Adrenal gland (tissue), 12 donors: ENCODE measurements around the gene PDHX. TPM values are rescaled to one million over a fixed set of nuclear protein-coding genes. Genes with fewer than 3 reads are reported as not detected.
"Not testable (repeated sequence)": the region's sequence is repeated elsewhere in the genome, so short reads cannot be mapped to it uniquely, and the experiment has no call there.

Experiments
- DNase-seq, 7 donors: peaks; one replicate each; pipeline ENCODE4 v3.0.0-alpha.2; 2019 to 2020
- H3K27ac ChIP-seq, 5 donors: fragments of 200-600 bp; sonication (generic) in 4 of 5; 1 replicate in 3 of 5; 2 replicates in 2 of 5; pipeline versions ENCODE4 v1.5.1 to v1.8.0; 2016 to 2020; ENCODE audit warnings: mild to moderate bottlenecking in 1 of 5
- H3K27me3 ChIP-seq: fragments of 200-600 bp; 2 replicates; pipeline ENCODE4 v1.8.0; 2021
- H3K36me3 ChIP-seq, 2 donors: fragments of 200-600 bp; replicated peaks in 1 of 2; 1 replicate in 1 of 2; 2 replicates in 1 of 2; pipeline versions ENCODE4 v1.5.1 to v1.8.0; 2018 to 2022
- H3K4me1 ChIP-seq, 2 donors: fragments of 200-600 bp; replicated peaks in 1 of 2; 1 replicate in 1 of 2; 2 replicates in 1 of 2; pipeline versions ENCODE4 v1.5.1 to v1.8.0; 2018 to 2021
- H3K4me3 ChIP-seq, 4 donors: fragments of 200-600 bp; sonication (generic) in 3 of 4; one replicate each; pipeline ENCODE4 v1.5.1; 2016 to 2018
- H3K9me3 ChIP-seq, 3 donors: fragments of 200-600 bp; sonication (generic) in 1 of 3; replicated peaks in 1 of 3; 1 replicate in 2 of 3; 2 replicates in 1 of 3; pipeline versions ENCODE4 v1.5.1 to v1.8.0; 2016 to 2021
- POLR2A ChIP-seq, 2 donors: fragments of 450-650 bp; IDR thresholded peaks; one replicate each; pipeline ENCODE4 v1.6.1; 2017; ENCODE audit warnings: antibody characterized with exemption in 2 of 2, mild to moderate bottlenecking in 2 of 2, moderate library complexity in 1 of 2
- WGBS, 4 donors: extraction: QIAGEN DNeasy Blood & Tissue Kit in 2 of 4; methylation state at CpG; one replicate each; pipeline versions ENCODE4 v1.1.5 to v1.1.7; 2013 to 2017; 5-methylcytosine and 5-hydroxymethylcytosine counted together
- intact Hi-C, 2 donors: fragments of 100-400 bp; cut with DNase I; formaldehyde crosslinking; loops; one replicate each; pipeline versions ENCODE4 v1.14.1 to v1.15.0; 2022 to 2023
- polyA plus RNA-seq, 3 donors: library from polyadenylated mRNA; stranded (reverse); fragments of 200-250 nt in 2 of 3; fragments of 350-450 nt in 1 of 3; fragmentation: Illumina TruSeq in 1 of 3; extraction: RNeasy Lipid Tissue Mini Kit (QIAGEN cat#74804) in 1 of 3; gene quantifications; one replicate each; pipeline ENCODE4 v1.2.3, GENCODE V29; 2013 to 2014
- total RNA-seq, 9 donors: library from RNA; depleted of rRNA in 4 of 9; stranded (reverse); fragments of >200 nt in 4 of 9; fragments of 120-200 nt in 1 of 9; fragmentation: NEBNext Ultra II Directional in 1 of 9; extraction: Animal tissue kit (Norgen Biotek cat#: 25700) in 1 of 9; gene quantifications; one replicate each; pipeline versions ENCODE4 v1.1.0 to v1.2.4, GENCODE V29; 2013 to 2023
- TF ChIP-seq, protein P1 (sequence below), 6 experiments: fragments of 450-650 bp in 4 of 6; fragments of 200-600 bp in 2 of 6; sonication (generic) in 1 of 6; IDR thresholded peaks; 1 replicate in 5 of 6; 2 replicates in 1 of 6; pipeline versions ENCODE4 v1.5.1 to v1.8.0; 2016 to 2021; ENCODE audit warnings: antibody characterized with exemption in 6 of 6, mild to moderate bottlenecking in 2 of 6, moderate library complexity in 1 of 6
- donor health status: healthy with polysubstance abuse.
- donor health status: Bipolar disorder and iron deficiency.
- donor health status: DM: yes; HTN: yes; CAD: no.
- donor health status: DM: no; HTN: no; CAD: no.
- donor health status: DM: no; HTN: no; CAD: no.
- donor health status: DM: yes; HTN: yes; CAD: no.

PDHX gene
- total and polyA plus RNA-seq, 12 donors, result 13.9 to 98.4 (median 45.6) TPM

DNA sequence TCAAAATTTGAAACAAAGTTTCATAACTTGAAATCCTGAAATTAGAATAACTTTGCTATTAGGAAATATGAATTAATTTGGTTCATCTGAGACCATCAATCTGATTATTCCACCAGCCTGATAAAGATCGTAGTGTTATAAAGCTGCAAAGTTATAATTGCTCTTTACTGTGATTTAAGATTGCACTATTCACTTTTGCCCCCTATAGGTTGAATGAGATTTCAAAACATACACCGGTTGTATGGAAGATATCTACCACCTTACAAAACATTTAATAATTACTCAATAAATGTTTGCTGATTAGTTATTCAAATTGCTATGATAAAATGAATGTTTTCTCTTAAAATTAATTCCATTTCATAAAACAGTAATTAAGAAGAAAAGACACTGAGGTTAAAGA lies 26.3 kb upstream of the PDHX start:
- 41 to 71% (median 57%) methylated on average over 2 of the region's 2 CpGs for WGBS, 4 donors
- Histone ChIP-seq H3K36me3 (peaks cover 0 to 7% of the 10 kb centered on the region in 2 donors), H3K9me3 (no peaks in the 10 kb centered on the region), H3K27ac (no peak overlapping the region), H3K27me3 (no peaks in the 10 kb centered on the region), H3K4me3 (no peak overlapping the region), H3K4me1 (no peaks in the 10 kb centered on the region)
- DNase-seq, result no peak
- intact Hi-C loops, result loop anchor here (2.0 to 5.0 kb wide), 2 partner anchors 298 to 303 kb away; no protein-coding TSS in a partner anchor
- TF ChIP-seq, protein P1, sequence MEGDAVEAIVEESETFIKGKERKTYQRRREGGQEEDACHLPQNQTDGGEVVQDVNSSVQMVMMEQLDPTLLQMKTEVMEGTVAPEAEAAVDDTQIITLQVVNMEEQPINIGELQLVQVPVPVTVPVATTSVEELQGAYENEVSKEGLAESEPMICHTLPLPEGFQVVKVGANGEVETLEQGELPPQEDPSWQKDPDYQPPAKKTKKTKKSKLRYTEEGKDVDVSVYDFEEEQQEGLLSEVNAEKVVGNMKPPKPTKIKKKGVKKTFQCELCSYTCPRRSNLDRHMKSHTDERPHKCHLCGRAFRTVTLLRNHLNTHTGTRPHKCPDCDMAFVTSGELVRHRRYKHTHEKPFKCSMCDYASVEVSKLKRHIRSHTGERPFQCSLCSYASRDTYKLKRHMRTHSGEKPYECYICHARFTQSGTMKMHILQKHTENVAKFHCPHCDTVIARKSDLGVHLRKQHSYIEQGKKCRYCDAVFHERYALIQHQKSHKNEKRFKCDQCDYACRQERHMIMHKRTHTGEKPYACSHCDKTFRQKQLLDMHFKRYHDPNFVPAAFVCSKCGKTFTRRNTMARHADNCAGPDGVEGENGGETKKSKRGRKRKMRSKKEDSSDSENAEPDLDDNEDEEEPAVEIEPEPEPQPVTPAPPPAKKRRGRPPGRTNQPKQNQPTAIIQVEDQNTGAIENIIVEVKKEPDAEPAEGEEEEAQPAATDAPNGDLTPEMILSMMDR (IDR thresholded peaks at IDR 0.05), result peak in 2 of 6 experiments; percentile 17 to 20
- no peak for TF ChIP-seq POLR2A (IDR thresholded peaks at IDR 0.05)

DNA sequence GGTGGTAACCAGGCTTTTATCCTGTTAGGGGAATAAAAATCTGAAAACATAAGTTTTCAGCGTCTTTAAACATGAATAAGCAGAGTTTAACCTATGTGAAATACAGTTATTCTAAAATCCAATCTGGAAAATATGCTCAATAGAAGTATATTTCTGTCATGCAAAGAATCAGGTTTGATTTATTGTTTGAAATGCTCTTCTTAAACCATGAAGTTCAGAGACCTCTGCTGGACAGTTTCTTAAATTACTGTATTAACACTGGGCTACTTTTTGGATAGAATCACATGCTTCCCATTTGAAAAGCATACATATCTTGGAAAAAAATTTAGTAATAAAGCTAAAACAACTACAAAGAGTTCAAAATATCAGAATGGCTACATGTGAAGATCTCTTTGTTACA lies 25.6 kb upstream of the PDHX start:
- WGBS, 4 donors, result 56 to 84% (median 63%) methylated on average over 1 of the region's 1 CpG
- intact Hi-C loops, result loop anchor here (2.0 to 5.0 kb wide), 2 partner anchors 299 to 304 kb away; no protein-coding TSS in a partner anchor
- TF ChIP-seq, protein P1 (IDR thresholded peaks at IDR 0.05), result peak; percentile 29 to 72 (median 59)
- no peak for TF ChIP-seq POLR2A (IDR thresholded peaks at IDR 0.05)
- H3K27ac ChIP-seq, result no peak overlapping the region
- no peak overlapping the region for H3K4me3 ChIP-seq
- DNase-seq, result no peak
- peaks cover 0 to 7% of the 10 kb centered on the region in 2 donors for H3K36me3 ChIP-seq
- no peaks in the 10 kb centered on the region for H3K9me3 ChIP-seq
- no peaks in the 10 kb centered on the region for H3K4me1 ChIP-seq
- H3K27me3 ChIP-seq, result no peaks in the 10 kb centered on the region

DNA sequence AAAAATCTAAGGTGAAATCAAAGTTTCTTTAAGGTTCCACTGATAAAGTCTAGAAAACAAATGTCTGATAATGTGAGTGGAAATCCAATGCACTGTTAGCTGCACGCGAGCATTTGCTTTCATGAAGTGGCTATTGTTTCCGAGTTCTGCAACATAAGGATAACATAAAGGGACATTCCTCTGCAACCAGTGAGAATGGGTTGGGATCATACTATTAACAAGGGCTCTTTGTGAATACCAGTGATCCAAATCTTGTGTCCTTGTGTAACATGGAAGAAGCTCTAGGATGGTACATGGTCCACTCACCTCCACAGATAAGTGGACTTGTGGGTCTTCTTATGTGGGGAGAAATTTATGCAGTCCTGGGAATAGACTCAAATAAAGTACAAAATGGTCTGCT lies 24.8 kb upstream of the PDHX start:
- H3K9me3 ChIP-seq, result no peaks in the 10 kb centered on the region
- H3K4me1 ChIP-seq, result no peaks in the 10 kb centered on the region
- TF ChIP-seq, protein P1 (IDR thresholded peaks at IDR 0.05), result no peak
- TF ChIP-seq POLR2A (IDR thresholded peaks at IDR 0.05), result no peak
- intact Hi-C loops, result loop anchor here (2.0 to 5.0 kb wide), 2 partner anchors 299 to 305 kb away; no protein-coding TSS in a partner anchor
- H3K36me3 ChIP-seq, result peaks cover 0 to 7% of the 10 kb centered on the region in 2 donors
- DNase-seq, result no peak
- no peaks in the 10 kb centered on the region for H3K27me3 ChIP-seq
- H3K4me3 ChIP-seq, result no peak overlapping the region
- H3K27ac ChIP-seq, result no peak overlapping the region
- 65 to 97% (median 80%) methylated on average over 3 of the region's 3 CpGs for WGBS, 4 donors

DNA sequence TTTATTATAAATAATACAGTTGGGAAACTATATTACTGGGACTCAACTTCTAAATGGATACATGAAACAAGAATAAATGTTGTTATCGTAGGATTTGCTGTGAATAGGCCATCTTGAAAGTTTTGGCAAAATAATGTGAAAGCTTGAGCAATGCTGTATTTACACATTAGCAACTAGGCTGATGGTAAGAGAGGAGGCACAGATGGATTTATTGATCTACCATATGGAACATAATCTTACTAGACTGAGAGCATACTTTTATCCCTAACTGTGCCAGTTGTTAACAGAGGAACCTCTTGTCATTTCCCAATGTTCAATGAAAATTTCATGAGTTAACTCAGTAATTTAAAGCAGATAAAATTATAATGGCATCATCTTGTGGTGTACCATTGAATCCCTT lies 23.0 kb upstream of the PDHX start:
- intact Hi-C loops, result loop anchor here in 1 of 2 donors (5.0 kb wide), 1 partner anchor 301 kb away; no protein-coding TSS in a partner anchor
- no peak for TF ChIP-seq POLR2A (IDR thresholded peaks at IDR 0.05)
- TF ChIP-seq, protein P1 (IDR thresholded peaks at IDR 0.05), result no peak
- 91 to 97% (median 95%) methylated on average over 1 of the region's 1 CpG for WGBS, 4 donors
- Histone ChIP-seq H3K27me3 (no peaks in the 10 kb centered on the region), H3K27ac (no peak overlapping the region), H3K4me1 (no peaks in the 10 kb centered on the region), H3K36me3 (peaks cover 0 to 2% of the 10 kb centered on the region in 2 donors), H3K4me3 (no peak overlapping the region), H3K9me3 (no peaks in the 10 kb centered on the region)
- DNase-seq, result no peak

DNA sequence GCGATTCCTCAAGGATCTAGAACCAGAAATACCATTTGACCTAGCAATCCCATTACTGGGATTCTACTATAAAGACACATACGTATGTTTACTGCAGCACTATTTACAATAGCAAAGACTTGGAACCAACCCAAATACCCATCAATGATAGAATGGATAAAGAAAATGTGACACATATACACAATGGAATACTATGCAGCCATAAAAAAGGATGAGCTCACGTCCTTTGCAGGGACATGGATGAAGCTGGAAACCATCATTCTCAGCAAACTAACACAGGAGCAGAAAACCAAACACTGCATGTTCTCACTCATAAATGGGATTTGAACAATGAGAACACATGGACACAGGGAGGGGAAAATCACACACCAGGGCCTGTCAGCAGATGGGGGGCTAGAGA lies 20.2 kb upstream of the PDHX start:
- WGBS, 4 donors, result 93 to 100% (median 96%) methylated on average over 3 of the region's 3 CpGs
- intact Hi-C loops, H3K27me3 ChIP-seq, H3K4me1 ChIP-seq, DNase-seq, H3K27ac ChIP-seq, H3K36me3 ChIP-seq, H3K4me3 ChIP-seq: not testable (repeated sequence)
- peaks cover 0 to 18% (median 0%) of the 10 kb centered on the region in 3 donors for H3K9me3 ChIP-seq
